Central memory CD4-positive, alpha-beta T cell (primary cell): ENCODE measurements around the gene YES1.
A peak's percentile ranks its signal among the peaks of the same experiment; 100 is the strongest.

Experiments
- DNase-seq: peaks from one replicate; pipeline ENCODE4 v3.0.0; 2022
- total RNA-seq, 3 experiments: gene quantifications; one replicate each; lab custom pipeline; 2026; lab: John Stamatoyannopoulos, UW

YES1 gene
- total RNA-seq, result 15.1 to 22.8 (median 20.0) reads per million in 3 experiments

DNA sequence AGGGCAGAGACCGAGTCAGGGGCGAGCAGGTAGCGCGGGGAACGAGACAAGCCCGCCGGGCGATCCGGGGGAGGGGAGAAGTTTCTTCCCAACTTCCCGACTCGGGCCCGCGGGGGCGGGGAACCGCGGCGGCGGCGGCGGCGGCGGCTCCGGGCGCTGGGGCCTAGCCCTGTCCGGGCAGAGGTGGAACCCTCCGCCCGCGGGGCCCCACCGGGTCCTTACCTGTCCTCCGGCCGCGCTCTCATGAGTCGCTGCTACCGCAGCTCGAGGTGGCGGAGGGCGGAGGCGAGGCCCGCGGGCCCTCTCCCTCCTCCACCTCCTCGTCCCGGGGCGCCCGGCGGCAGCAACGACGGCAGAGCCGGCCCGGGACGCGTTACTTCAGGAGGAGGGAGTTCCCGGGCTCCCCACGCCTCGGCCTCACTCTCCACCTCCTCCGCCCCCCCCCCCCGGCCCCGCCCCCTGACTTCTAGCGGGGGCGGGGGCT is at the start of gene YES1:
Gene YES1, minus strand, starts transcription at position 351 of the 484 bp plus-strand sequence. CDS start 55,415 bp downstream, outside the sequence.
- peak; percentile 68 for DNase-seq

DNA sequence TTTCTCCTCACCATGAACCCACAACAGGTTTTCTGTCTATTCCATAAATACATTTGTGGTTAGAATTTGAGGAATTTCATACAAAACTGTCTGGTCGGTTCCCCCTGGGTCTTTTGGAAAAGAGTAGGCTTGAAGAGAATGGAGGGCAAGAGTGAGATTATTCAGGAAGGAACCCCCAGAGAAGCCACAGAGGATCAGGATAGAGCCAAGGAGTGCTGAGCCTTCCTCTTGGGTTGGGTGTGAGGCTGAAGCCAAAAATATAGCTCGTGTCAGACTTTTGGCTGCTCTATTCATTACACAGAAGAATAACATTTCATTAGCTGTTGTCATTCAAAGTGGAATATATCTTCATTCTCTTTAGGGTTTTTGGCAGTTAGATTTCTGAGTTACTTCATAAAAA is 45.9 kb upstream of the YES1 start:
- no peak for DNase-seq

DNA sequence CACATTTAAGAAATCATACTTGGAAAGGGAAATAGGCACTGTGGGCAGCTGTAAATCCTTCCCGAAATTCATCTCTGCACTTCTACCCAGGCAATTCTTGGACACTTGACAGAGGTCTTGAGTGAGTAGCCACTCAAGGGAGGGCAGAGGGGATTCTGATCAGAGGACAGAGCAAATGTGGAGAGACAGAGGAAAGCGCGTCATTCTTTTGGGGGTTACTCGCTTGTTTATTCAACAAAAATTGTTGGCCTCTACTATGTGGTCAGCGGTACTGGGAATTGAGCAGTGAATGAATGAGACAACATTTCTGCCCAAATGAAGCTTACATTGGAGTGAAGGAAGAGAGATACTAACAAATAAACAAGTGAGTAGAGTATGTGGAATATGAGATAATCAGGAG is 41.4 kb upstream of the YES1 start:
- no peak for DNase-seq

DNA sequence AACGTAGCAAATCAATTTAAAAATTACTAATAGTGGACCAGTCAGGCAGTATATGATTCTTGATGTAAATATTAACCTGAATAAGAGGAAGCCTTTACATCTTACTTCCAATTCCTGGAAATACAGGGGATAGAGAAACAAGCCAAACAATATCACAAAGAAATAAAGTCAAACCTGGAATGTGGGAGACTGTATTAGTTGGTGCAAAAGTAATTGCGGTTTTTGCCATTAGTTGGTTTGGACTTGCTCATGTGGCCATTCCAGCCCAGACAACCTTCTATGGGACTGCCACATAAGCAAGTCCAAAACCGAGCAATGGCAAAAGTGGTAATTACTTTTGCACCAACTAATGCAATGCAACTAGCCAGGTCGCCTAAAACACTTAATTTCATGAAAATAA is 38.9 kb upstream of the YES1 start:
- no peak for DNase-seq

DNA sequence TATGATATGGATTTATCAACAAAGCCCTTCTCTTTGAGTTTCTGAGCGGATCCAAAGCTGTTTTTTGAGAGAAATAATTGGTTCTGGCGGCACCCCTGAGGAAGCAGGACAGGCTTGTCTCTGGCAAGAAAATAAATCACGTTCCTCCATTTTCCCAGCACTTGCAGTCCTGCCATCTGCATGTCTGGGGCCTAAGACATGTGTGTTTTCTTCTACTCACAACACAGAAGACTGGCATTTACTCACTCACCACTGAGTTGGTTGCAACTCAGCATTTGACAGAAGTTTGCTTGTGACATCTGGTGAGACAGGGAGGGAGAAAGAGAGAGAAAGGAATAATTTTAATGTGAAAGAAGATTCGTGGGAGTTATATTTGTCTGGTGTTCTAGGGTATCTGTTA is 37.0 kb upstream of the YES1 start:
- no peak for DNase-seq

DNA sequence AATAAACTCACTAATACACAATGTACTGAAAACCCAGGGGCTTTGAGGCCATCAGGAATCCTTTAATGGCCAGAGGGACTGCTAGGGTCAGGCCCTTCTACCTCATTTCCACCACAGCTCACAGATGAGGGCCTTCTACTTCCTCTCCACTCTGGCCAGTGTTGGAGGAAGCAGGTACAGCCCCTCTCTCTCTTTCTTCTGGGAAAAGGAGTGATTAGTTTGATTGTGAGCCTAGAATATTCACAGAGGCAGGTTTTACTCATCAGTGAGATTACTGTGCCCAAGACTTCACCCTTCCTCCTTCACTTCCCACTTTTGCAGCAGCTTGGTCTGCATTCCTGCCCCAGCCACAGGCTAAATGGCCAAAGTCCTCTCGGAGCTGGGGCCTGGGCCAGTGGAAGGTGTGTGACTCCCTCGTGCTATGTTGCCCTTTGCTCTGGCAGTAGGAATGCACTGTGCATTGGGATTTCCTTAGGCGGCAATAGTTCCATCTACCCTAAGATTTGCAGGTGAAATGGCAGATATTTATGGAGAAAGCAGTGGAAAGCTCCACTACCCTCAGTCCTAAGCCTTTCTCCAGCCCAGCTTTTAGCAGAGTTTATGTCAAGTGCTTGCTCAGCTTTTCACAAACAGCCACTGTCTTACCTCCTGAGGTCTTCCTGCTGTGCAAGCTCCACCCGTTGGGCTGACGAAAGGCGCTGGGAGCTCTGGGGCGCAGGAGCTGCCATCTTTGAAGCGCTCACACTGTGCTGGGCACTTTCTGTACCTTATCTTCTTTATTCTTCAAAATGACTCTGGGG is 36.2 kb upstream of the YES1 start:
- DNase-seq, result no peak

DNA sequence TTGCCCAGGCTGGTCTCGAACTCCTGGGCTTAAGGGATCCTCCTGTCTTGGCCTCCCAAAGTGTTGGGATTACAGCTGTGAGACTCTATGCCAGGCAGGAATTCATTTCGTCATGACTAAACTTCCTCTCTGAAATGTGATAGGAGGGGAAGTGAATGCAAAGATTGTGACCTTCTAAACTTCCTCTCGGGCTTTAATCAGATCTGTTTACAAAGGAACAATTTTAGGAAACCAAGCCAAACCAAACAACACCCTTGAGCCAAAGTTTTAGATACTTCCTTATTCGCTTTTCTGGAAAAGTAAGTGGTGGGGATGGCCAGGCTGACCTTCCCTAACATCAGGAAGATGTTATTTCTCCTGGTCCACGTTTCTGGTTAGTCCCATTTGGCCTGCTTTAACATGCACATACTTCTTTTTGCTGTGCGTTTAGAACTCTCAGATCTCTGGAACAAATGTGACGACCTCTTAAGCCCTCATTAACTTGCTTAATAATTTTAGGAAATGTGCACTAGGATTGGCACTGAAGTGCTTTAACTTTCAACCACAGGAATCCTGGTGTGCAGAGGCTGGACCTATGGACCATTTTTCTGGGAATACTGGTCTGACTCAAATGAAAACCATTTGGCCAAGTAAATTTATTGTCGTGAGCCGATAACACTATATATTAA is 33.2 kb upstream of the YES1 start:
- no peak for DNase-seq

DNA sequence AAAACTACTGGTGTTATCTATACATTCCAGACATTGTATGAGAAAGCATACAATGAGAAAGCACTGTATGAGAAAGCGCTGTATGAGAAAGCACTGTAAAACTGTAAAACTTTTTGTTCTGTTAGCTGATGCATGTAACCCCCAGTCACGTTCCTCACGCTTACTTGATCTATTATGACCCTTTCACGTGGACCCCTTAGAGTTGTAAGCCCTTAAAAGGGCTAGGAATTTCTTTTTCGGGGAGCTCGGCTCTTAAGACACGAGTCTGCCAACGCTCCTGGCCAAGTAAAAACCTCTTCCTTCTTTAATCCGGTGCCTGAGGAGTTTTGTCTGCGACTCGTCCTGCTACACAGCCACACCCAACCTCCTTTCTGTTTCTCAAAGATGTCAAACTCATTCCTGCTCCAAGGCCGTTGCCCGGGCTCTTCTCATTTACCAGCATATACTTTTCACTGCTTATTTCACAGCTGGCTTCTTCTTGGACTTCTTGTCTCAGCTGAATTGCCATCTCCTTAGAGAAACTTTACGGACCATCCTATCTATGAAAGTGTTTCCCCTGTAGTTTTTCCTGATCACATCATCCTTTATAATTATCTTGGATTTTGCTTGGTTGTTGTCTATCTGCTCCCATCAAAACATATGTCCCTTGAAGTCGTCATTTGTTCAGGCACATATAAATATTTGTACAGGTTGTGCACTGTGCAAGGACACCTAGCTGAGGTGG is 29.8 kb upstream of the YES1 start:
- DNase-seq, result no peak

DNA sequence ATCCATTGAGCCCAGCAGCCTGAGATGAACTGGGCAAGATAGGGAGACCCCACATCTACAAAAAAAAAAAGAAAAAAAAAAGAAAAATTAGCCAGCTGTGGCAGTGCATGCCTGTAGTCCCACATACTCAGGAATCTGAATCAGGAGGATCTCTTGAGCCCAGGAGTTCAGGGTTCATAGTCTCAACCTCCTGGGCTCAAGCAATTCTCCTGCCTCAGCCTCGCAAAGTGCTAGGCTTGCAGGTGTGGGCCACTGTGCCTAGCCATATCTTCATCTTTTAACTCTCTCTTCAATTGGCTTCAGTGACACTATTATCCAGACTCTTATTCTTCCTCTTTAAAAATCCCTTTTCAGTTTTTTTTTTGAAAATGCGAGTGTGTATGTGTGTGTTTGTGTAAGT is 28.5 kb upstream of the YES1 start:
- no peak for DNase-seq

DNA sequence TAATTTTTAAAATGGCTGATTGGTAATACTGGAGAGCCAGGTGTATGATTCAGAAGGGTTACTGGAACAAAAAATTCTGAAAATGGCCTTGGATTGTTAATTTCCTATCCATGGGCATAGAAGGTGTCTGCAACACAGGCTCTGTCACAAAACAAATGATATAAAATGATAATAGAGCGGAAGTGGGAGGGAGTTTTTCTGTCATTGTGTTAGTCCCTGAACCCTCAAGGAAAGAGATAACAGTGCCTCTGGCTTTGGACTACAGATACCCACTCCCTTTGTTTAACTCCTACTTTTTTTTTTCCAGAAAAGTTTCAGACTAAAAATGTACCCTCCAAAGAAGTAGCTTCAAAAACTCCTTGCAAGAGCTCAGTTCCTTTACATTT is 28.0 kb upstream of the YES1 start:
- DNase-seq, result no peak

DNA sequence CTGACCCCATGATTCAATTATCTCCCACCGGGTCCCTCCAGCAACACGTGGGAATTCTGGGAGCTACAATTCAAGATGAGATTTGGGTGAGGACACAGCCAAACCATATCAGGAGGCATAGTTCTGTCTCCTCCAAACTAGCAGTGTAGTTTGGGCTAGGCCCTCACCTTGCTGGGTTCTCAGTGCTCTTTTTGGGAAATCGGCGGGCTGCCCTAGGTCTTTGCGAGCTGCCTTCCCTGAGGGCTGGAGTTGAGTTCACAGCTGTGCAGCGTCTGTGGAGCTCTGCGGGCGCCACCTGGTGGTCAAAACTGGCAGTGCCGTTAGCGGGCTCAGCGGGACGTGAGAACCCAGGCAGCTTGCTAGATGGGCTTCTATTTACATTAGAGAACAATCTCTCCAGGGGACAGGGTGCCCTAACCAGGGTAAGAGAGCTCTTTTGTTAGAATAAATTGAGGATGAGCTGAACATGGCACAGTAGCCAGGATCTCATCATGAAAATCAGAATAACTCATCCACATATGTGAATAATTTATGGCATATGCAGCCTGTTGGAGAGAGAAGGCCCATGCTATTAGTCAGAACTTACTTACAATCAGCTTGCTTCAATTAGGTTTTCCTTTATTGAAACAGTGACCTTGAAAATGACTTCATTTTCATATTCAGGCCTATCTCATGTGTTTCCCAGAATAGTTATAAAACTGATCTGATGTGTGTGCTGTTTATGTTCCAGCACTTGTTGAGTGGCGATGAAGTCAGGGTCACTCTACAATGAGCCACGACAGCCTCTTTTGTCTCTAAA is 27.4 kb upstream of the YES1 start:
- peak; percentile 64 for DNase-seq

DNA sequence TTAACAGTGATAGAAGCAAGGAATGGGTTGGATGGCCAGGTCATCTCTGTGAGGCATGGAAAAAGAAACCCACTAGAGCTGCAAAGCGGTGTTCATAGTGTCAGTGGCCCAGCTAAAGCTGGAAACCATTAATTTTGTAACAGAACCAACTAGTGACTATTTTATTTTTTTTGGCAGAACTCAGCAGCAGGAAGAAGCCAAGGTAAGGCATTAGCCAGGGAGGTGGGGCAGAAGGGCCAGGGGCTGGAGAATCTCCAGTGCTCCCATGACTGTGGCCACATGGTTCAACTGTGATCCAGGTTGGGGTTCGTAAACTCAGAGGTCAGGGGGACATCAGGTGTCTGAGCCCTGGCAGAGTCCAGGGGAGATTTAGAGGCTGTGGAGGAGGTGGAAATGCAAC is 25.9 kb upstream of the YES1 start:
- DNase-seq, result no peak

DNA sequence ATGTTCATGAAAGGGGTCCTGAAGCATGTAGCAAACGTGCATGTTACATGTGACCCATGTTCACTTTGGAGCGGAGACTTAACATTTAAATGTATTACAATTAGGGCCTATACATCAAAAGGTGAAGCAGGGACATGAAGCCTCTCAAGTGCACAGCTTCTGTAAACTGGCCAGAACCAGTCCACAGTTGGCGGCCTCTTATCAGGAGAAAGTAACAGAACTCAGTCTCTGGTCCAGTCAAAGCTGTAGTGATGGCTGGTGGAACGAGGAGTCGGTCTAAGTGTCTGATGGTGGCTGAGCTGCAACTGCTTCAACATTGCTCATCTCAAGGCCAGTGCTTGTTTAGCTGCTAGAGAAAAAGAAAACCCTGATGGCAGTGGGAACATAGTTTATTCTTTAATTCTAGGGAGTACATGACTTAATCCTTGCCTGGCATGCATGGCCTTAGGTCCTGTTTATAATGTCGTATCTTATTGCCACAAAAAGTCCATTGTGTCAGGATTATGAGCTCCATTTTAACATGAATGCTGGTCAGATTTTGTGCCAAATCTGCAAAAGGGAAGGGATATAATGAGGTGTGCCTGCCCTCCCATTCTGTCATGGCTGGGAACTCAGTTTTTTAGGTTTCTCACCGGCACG is 22.2 kb upstream of the YES1 start:
- DNase-seq, result no peak

DNA sequence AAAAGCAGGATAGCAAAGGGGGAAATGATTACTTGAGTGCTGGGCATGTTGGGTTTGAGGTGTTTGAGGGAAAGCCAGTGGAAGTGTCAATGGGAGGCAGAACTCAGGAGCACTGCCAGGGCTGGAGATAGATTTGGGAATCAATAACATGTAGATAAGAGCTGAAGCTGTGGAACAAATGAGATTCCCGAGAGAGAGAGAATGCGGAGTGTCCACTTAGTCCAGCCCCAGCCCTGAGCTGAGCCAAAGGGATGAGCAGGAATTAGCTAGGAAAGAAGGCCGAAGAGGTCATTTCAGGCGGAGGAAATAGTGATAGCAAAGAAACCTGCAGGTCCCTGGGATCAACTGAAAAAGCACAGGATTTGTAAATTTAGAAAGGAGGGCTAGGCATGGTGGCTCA is 21.2 kb upstream of the YES1 start:
- no peak for DNase-seq

DNA sequence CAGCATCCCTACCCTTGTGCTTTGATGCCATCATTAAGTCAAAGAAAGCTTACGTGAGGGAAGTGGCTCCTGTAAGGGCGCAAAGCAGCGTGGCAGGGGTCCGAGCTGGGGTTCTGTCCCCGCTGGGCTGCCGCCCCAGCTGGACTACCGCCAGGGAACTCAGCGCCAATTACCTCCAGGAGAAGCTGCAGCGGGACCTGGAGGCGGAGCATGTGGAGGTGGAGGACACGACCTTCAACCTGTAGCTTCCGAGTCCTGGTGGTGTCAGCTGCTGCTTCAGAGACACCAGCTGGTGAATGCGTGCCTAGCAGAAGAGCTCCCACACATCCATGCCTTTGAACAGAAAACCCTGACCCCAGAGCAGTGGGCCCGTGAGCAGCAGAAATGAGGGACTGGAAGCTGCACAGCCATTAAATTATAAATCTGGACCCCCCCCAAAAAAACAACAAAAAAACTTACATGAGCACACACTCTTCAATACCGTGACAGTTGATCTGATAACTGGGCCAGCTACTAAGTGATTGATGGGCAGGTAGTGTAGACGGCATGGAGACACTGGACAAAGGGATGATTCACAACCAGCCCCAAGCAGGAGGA is 20.1 kb upstream of the YES1 start:
- no peak for DNase-seq

DNA sequence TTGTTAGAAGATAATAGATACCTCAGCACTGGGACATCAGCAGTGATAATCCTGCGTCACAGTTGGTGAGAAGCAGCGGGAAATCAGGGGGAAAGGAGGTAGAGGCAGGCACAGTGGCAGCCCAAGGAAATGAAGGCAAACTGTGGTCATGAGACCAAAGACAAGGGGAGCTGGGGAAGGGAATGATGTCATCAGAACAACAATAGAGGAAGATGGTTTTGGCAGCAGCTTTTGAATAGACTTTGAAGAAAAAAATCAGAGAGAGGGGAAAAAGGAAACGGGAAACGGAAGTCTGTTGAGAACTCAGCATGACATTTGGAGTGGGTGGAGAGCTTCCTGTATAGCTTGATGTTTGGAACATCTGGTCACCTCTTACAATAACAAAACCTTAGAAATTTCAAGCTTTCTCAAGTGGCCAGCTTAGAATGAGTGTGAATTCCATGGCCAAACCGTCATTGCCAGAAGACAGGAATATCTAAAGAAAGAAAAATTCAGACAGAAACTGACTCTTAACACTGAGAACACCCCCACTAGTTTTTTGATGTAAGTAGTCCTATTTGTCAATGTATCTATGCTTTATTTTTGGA is 18.4 kb upstream of the YES1 start:
- DNase-seq, result peak; percentile 78

DNA sequence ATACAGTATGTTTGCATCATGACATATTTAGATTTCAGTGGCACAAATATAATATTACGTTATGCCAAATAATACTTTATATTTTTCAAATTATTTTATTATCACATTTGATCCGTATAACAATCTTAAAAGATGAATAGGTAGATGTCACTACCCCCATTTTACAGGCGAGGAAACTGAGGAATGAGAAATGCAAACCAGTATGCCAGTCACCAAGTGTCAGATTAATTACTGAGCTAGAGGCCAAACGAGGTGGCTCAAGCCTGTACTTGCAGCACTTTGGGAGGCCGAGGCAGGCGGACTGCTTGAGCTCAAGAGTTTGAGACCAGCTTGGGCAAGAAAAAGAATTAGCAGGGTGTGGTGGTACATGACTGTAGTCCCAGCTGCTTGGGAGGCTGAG is 17.4 kb upstream of the YES1 start:
- DNase-seq, result no peak

DNA sequence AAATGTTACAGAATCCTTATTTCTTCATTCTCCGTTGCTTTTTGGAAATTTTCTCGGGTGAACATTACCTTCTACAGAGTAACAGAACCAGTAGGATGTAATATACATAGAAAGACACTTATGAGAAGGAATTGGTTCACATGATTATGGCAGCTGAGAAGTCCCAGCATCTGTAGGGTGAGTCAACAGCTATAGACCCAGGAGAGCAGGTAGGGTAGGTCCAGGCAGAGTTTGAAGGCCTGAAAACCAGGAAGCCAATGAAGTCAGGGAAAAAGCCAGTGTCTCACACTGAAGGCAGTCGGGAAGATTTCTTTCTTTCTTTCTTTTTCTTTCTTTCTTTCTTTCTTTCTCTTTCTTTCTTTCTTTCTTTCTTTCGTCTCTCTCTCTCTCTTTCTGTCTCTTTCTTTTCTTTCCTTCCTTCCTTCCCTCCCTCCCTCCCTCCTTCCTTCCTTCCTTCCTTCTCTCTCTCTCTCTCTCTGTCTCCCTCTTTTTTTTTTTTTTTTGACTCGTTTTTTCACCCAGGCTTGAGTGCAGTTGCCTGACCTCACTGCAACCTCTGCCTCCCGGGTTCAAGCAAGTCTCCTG is 15.1 kb upstream of the YES1 start:
- DNase-seq, result no peak

DNA sequence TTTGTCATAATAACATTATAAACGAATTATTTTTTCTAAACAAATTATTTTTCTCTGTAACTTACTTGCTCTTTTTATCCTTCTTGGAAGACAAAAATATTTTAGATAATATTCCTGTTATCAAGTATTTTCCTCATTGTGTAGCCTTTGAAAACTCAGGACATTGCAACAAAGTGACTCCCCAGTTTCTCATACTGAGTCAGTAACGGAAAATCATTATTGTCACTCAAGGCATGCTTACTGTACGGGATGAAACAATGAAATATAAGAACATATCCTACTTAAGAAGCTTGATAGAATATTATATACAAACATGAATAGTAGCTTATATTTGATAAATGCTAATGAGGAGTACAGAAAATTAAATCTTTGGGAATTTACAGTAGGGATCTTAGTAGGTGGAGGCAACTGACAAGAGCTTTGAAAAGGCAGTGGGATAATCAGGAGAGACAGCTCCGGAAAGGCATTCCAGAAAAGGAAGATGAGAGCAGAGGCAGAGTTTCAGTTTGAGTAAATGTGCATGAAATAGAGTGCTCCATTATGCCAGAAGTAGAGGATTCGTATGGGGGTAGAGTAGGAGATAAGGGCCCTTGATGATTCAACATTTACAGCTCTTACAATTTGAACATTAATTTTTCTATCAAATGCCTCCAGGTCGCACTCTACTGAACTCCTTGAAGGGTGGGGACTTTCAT is 14.0 kb upstream of the YES1 start:
- DNase-seq, result no peak

DNA sequence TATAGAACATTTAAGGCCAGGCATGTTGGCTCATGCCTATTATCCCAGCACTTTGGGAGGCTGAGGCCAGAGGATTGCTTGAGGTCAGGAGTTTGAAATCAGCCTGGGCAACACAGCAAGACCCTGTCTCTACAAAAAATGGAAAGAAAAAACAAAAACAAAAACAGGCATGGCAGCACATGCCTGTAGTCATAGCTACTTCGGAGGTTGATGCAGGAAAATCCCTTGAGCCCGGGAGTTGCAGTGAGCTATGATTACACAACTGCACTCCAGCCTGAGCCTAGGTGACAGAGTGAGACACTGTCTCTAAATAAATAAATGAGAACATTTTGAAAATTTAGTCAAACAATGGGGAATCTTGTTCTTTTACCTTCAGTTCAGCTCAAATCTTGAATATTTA is 12.1 kb upstream of the YES1 start:
- DNase-seq, result no peak
